ENCODE measurements around the gene NNAT. TPM values are rescaled to one million over a fixed set of nuclear protein-coding genes. Genes with fewer than 3 reads are reported as not detected.

NNAT gene
- total RNA-seq, 1 experiment from 2014 or later, result not detected

- ChIA-PET POLR2A (interaction anchor here (0.6 to 7.9 kb wide), 6 partner anchors 32 to 351 kb away, joined by 3 to 68 read pairs (median 4); partner anchors contain the start of genes MROH8 and RPN2), CTCF (interaction anchor here (0.6 to 10.4 kb wide), 8 partner anchors 145 to 540 kb away, joined by 4 to 191 read pairs (median 8); no protein-coding TSS in a partner anchor)
- H3K9me3 Mint-ChIP-seq (ENCODE audit: unreplicated experiment), result no peaks in the 10 kb centered on the region
- no peaks in the 10 kb centered on the region for H3K27me3 Mint-ChIP-seq (ENCODE audit: insufficient read depth, unreplicated experiment)
- no TSS peak for BruUV-seq (replicated peaks)
- peaks cover 6% of the 10 kb centered on the region for H3K36me3 Mint-ChIP-seq (ENCODE audit: insufficient read depth, unreplicated experiment)
- no peak overlapping the region for H3K4me3 Mint-ChIP-seq (ENCODE audit: unreplicated experiment)
- no peak overlapping the region for H3K27ac Mint-ChIP-seq (ENCODE audit: low read depth, unreplicated experiment)
- DNase-seq (ENCODE audit: unreplicated experiment), result no peak
- intact Hi-C loops (cut with micrococcal nuclease), result loop anchor here (5.0 to 10.0 kb wide), 3 partner anchors 123 to 525 kb away; no protein-coding TSS in a partner anchor
- no peak for TF ChIP-seq CTCF (IDR thresholded peaks at IDR 0.05; ENCODE audit: unreplicated experiment)
- peaks cover 30% of the 10 kb centered on the region for H3K4me1 Mint-ChIP-seq (ENCODE audit: insufficient read depth, unreplicated experiment)
Observed at GRCh38 chr20:37529968-37530600, 9.0 kb downstream of the NNAT start.

GRCh38 chr20:37530696-37531095, 9.6 kb downstream of the NNAT start:
- POLR2A ChIA-PET, result interaction anchor here (0.9 to 7.9 kb wide), 4 partner anchors 38 to 352 kb away, joined by 3 to 68 read pairs (median 4); partner anchors contain the start of genes MROH8 and RPN2
- CTCF ChIA-PET, result interaction anchor here (0.6 to 10.4 kb wide), 11 partner anchors 34 to 540 kb away, joined by 3 to 191 read pairs (median 4); no protein-coding TSS in a partner anchor
- TF ChIP-seq CTCF (IDR thresholded peaks at IDR 0.05; ENCODE audit: unreplicated experiment), result no peak
- intact Hi-C loops (cut with micrococcal nuclease), result loop anchor here (10.0 kb wide), 1 partner anchor 526 kb away; no protein-coding TSS in a partner anchor
- Mint-ChIP-seq H3K4me3 (ENCODE audit: unreplicated experiment) (no peak overlapping the region), H3K27ac (ENCODE audit: low read depth, unreplicated experiment) (no peak overlapping the region), H3K9me3 (ENCODE audit: unreplicated experiment) (no peaks in the 10 kb centered on the region), H3K27me3 (ENCODE audit: insufficient read depth, unreplicated experiment) (no peaks in the 10 kb centered on the region), H3K4me1 (ENCODE audit: insufficient read depth, unreplicated experiment) (peaks cover 24% of the 10 kb centered on the region), H3K36me3 (ENCODE audit: insufficient read depth, unreplicated experiment) (no peaks in the 10 kb centered on the region)
- BruUV-seq (replicated peaks), result no TSS peak
- DNase-seq (ENCODE audit: unreplicated experiment), result no peak

- H3K27ac Mint-ChIP-seq (ENCODE audit: low read depth, unreplicated experiment), result no peak overlapping the region
- BruUV-seq (replicated peaks), result no TSS peak
- no peaks in the 10 kb centered on the region for H3K27me3 Mint-ChIP-seq (ENCODE audit: insufficient read depth, unreplicated experiment)
- H3K9me3 Mint-ChIP-seq (ENCODE audit: unreplicated experiment), result no peaks in the 10 kb centered on the region
- no peaks in the 10 kb centered on the region for H3K36me3 Mint-ChIP-seq (ENCODE audit: insufficient read depth, unreplicated experiment)
- TF ChIP-seq CTCF (IDR thresholded peaks at IDR 0.05; ENCODE audit: unreplicated experiment), result no peak
- H3K4me1 Mint-ChIP-seq (ENCODE audit: insufficient read depth, unreplicated experiment), result peaks cover 20% of the 10 kb centered on the region
- ChIA-PET POLR2A (interaction anchor here (2.2 kb wide), 1 partner anchor 262 kb away, joined by 7 read pairs; no protein-coding TSS in a partner anchor), CTCF (interaction anchor here (0.6 to 10.4 kb wide), 9 partner anchors 142 to 607 kb away, joined by 3 to 191 read pairs (median 7); no protein-coding TSS in a partner anchor)
- intact Hi-C loops (cut with micrococcal nuclease), result loop anchor here (10.0 kb wide), 1 partner anchor 527 kb away; no protein-coding TSS in a partner anchor
- DNase-seq (ENCODE audit: unreplicated experiment), result no peak
- no peak overlapping the region for H3K4me3 Mint-ChIP-seq (ENCODE audit: unreplicated experiment)
Observed at GRCh38 chr20:37531856-37532255, 10.8 kb downstream of the NNAT start.

- ChIA-PET CTCF (interaction anchor here (0.6 to 10.4 kb wide), 25 partner anchors 8 to 503 kb away, joined by 3 to 191 read pairs (median 4); no protein-coding TSS in a partner anchor), POLR2A (interaction anchor here (0.7 to 2.9 kb wide), 8 partner anchors 8 to 354 kb away, joined by 3 to 12 read pairs (median 4); partner anchors contain the start of genes MROH8 and RPN2)
- Mint-ChIP-seq H3K27ac (ENCODE audit: low read depth, unreplicated experiment) (no peak overlapping the region), H3K27me3 (ENCODE audit: insufficient read depth, unreplicated experiment) (no peaks in the 10 kb centered on the region), H3K9me3 (ENCODE audit: unreplicated experiment) (no peaks in the 10 kb centered on the region), H3K4me1 (ENCODE audit: insufficient read depth, unreplicated experiment) (peaks cover 25% of the 10 kb centered on the region), H3K36me3 (ENCODE audit: insufficient read depth, unreplicated experiment) (no peaks in the 10 kb centered on the region), H3K4me3 (ENCODE audit: unreplicated experiment) (no peak overlapping the region)
- intact Hi-C loops (cut with micrococcal nuclease), result loop anchor here (10.0 kb wide), 1 partner anchor 528 kb away; no protein-coding TSS in a partner anchor
- BruUV-seq (replicated peaks), result no TSS peak
- no peak for DNase-seq (ENCODE audit: unreplicated experiment)
- TF ChIP-seq CTCF (IDR thresholded peaks at IDR 0.05; ENCODE audit: unreplicated experiment), result no peak
Observed at GRCh38 chr20:37533154-37533715, 12.2 kb downstream of the NNAT start.

Measured in MCF 10A (cell line).